GM12801 (cell line): Measurements from ENCODE around the gene AP4M1.

Experiments
- CTCF ChIP-seq: IDR thresholded peaks from one replicate; pipeline ENCODE4 v1.5.1; 2011; ENCODE audit warnings: control low read depth; ENCODE audit not compliant: insufficient read length; ENCODE audit errors: extremely low read depth

Gene AP4M1

GRCh38 chr7:100128637-100128963, 27.2 kb downstream of the AP4M1 start:
- TF ChIP-seq CTCF: no peak

GRCh38 chr7:100130608-100131453, 29.4 kb downstream of the AP4M1 start:
- TF ChIP-seq CTCF: no peak

GRCh38 chr7:100132126-100132525, 30.7 kb downstream of the AP4M1 start:
- no peak for TF ChIP-seq CTCF

GRCh38 chr7:100132697-100133151, 31.3 kb downstream of the AP4M1 start:
- peak; percentile 39 for TF ChIP-seq CTCF

GRCh38 chr7:100137851-100138760, 36.7 kb downstream of the AP4M1 start:
- no peak for TF ChIP-seq CTCF

GRCh38 chr7:100141555-100141949, 40.1 kb downstream of the AP4M1 start:
- no peak for TF ChIP-seq CTCF

- no peak for TF ChIP-seq CTCF
Observed at GRCh38 chr7:100142461-100142860, 41.0 kb downstream of the AP4M1 start.
